Measurements from ENCODE around the gene POMT1. TPM values are rescaled to one million over a fixed set of nuclear protein-coding genes. Genes with fewer than 3 reads are reported as not detected.

POMT1 gene
- polyA plus RNA-seq, 1 of the 3 experiments (the other 2 are of a cell fraction), result 44.5 TPM

DNA sequence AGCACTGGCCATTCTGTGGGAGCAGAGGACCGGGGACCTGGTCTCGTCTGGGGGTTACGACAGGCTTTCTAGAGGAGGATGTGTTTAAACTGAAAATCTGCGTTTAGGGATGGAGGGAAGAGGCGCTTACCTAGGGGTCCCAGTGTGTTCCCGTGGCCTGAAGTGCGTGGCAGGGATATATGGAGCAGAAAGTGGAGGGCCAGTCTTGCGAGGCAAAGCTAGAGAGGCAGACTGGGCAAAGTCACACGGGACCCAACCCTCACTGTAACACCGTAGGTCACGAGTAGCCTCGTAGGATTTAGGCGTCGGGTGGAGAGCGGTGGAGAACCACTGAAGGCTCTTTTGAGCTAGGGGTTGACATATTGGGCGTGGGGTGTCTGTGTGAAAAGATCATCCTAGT lies 32.8 kb upstream of the POMT1 start (continued):
- TF ChIP-seq REST (IDR thresholded peaks at IDR 0.05; ENCODE audit: low read depth, low read length) (no peak), MEF2A (IDR thresholded peaks at IDR 0.05; ENCODE audit: borderline replicate concordance, low read depth) (no peak)

DNA sequence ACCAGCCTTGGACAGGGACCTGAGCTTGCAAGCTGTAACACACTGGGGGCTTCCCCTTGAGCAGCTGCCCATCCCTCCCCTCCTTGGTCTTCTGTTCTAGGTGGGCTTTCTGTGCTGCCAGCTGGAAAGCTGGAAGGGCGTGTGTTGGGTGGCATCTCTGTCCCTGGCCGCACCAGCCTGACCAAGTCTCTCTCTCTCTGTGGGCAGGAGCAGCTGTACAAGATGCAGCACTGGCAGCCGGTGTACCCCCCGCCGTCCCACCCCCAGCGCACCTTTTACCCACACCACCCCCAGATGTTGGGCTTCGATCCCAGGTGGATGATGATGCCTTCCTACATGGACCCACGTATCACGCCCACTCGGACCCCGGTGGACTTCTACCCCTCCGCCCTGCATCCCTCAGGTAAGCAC lies 32.1 kb upstream of the POMT1 start:
- no peaks in the 10 kb centered on the region for H3K9me3 ChIP-seq
- TF ChIP-seq POLR2AphosphoS5 (IDR thresholded peaks at IDR 0.05; ENCODE audit: low read depth, low read length), result no peak
- no peak for TF ChIP-seq TEAD4 (IDR thresholded peaks at IDR 0.05; ENCODE audit: borderline replicate concordance, insufficient read depth)
- no peak for TF ChIP-seq TCF12 (IDR thresholded peaks at IDR 0.05)
- no peak for TF ChIP-seq RAD21 (IDR thresholded peaks at IDR 0.05; ENCODE audit: low read length)
- no peak for TF ChIP-seq IRF3 (IDR thresholded peaks at IDR 0.05; ENCODE audit: low read depth, low read length)
- no peak for TF ChIP-seq REST (IDR thresholded peaks at IDR 0.05; ENCODE audit: low read depth, low read length)
- no peak for TF ChIP-seq MEF2A (IDR thresholded peaks at IDR 0.05; ENCODE audit: borderline replicate concordance, low read depth)
- no peak for TF ChIP-seq NFIC (IDR thresholded peaks at IDR 0.05; ENCODE audit: borderline replicate concordance)
- no peak for TF ChIP-seq FOXJ3 (CRISPR knock-in tag; IDR thresholded peaks at IDR 0.05)
- no peak for TF ChIP-seq USF2 (IDR thresholded peaks at IDR 0.05; ENCODE audit: borderline replicate concordance, low read depth, low read length)
- TF ChIP-seq CTCF (IDR thresholded peaks at IDR 0.05), result no peak
- no peak for TF ChIP-seq USF1 (IDR thresholded peaks at IDR 0.05; ENCODE audit: borderline replicate concordance, low read depth)
- TF ChIP-seq GABPA (IDR thresholded peaks at IDR 0.05; ENCODE audit: low read depth), result no peak
- TF ChIP-seq PBX3 (IDR thresholded peaks at IDR 0.05), result no peak
- no peaks in the 10 kb centered on the region for H3K27me3 ChIP-seq (ENCODE audit: insufficient read depth)
- no peak overlapping the region for H3K9ac ChIP-seq
- ChIA-PET POLR2A (no interaction called here), CTCF (interaction anchor here (1.2 to 2.1 kb wide), 2 partner anchors 8 to 121 kb away, joined by 4 to 10 read pairs; no protein-coding TSS in a partner anchor)
- H3K4me1 ChIP-seq (ENCODE audit: control insufficient read depth in 1 of 2, insufficient read depth in 2 of 2, low read depth in 1 of 2, low read length in 1 of 2), result no peaks in the 10 kb centered on the region
- 97% methylated on average over 11 of the region's 12 CpGs for WGBS (ENCODE audit: low lambda C conversion rate)
- peaks cover 70 to 84% of the 10 kb centered on the region in 2 experiments for H3K36me3 ChIP-seq (replicated peaks in 1 of 2; ENCODE audit: control insufficient read depth in 1 of 2, insufficient read depth in 2 of 2, low read length in 1 of 2)
- no peak for DNase-seq
- peaks cover 53% of the 10 kb centered on the region for H4K20me1 ChIP-seq (ENCODE audit: insufficient read depth)
- no peaks in the 10 kb centered on the region for H3F3A ChIP-seq (replicated peaks; ENCODE audit: insufficient read depth)
- peaks cover 90% of the 10 kb centered on the region for H3K79me2 ChIP-seq (ENCODE audit: insufficient read depth)
- H3K4me3 ChIP-seq (ENCODE audit: low read depth in 2 of 2, low read length in 1 of 2), result no peak overlapping the region
- no peak overlapping the region for H3K27ac ChIP-seq (ENCODE audit: low read depth in 2 of 2, low read length in 1 of 2)
- H3K4me2 ChIP-seq, result no peak overlapping the region
- H3K9me2 ChIP-seq, result no peaks in the 10 kb centered on the region
- no peak overlapping the region for H2AFZ ChIP-seq (ENCODE audit: low read depth)
